HepG2 (cell line): ENCODE data around the gene MICAL3. TPM values are rescaled to one million over a fixed set of nuclear protein-coding genes. Genes with fewer than 3 reads are reported as not detected.

ENCODE experiments used
- CREM ChIP-seq, 2 experiments: sonication (generic) in 1 of 2; formaldehyde crosslinking in 1 of 2; IDR thresholded peaks; 2 replicates each; pipeline versions ENCODE4 v1.4.0 to v1.6.1; 2016 to 2020; ENCODE audit warnings: antibody characterized with exemption in 1 of 2, mild to moderate bottlenecking in 1 of 2, missing genetic modification reagents in 1 of 2
- DMAP1 ChIP-seq: IDR thresholded peaks from 2 replicates; pipeline ENCODE4 v1.6.1; 2016
- DMTF1 ChIP-seq: sonication (generic); formaldehyde crosslinking; IDR thresholded peaks from 2 replicates; pipeline ENCODE4 v1.4.0; 2020; ENCODE audit warnings: mild to moderate bottlenecking, missing genetic modification reagents
- HDAC1 ChIP-seq: sonication (generic); formaldehyde crosslinking; IDR thresholded peaks from 2 replicates; pipeline ENCODE4 v1.5.1; 2020; ENCODE audit warnings: mild to moderate bottlenecking, missing genetic modification reagents
- HDAC2 ChIP-seq: sonication (generic); formaldehyde crosslinking; IDR thresholded peaks from 2 replicates; pipeline ENCODE4 v1.4.0; 2020; ENCODE audit warnings: missing genetic modification reagents
- IRF2 ChIP-seq: IDR thresholded peaks from 2 replicates; pipeline ENCODE4 v1.6.1; 2018; ENCODE audit warnings: missing genetic modification reagents, missing compliant biosample characterization
- KDM4B ChIP-seq: sonication (generic); formaldehyde crosslinking; IDR thresholded peaks from 2 replicates; pipeline ENCODE4 v1.4.0; 2020; ENCODE audit warnings: missing genetic modification reagents
- NCOA2 ChIP-seq: sonication (generic); formaldehyde crosslinking; IDR thresholded peaks from 2 replicates; pipeline ENCODE4 v1.8.0; 2022; ENCODE audit warnings: inconsistent platforms
- PHF5A ChIP-seq: IDR thresholded peaks from one replicate; pipeline ENCODE4 v1.6.1; 2018; ENCODE audit warnings: low read depth, missing genetic modification reagents; ENCODE audit not compliant: unreplicated experiment
- RXRB ChIP-seq: IDR thresholded peaks from 2 replicates; pipeline ENCODE4 v1.6.1; 2016; ENCODE audit warnings: borderline replicate concordance, missing genetic modification reagents, missing compliant biosample characterization
- SP1 ChIP-seq, 2 experiments: fragments of 450-650 bp in 1 of 2; sonication (generic) in 1 of 2; formaldehyde crosslinking in 1 of 2; IDR thresholded peaks; 2 replicates each; pipeline versions ENCODE4 v1.4.0 to v1.6.1; 2016 to 2020; ENCODE audit warnings: missing genetic modification reagents in 1 of 2
- ZFX ChIP-seq: sonication (generic); formaldehyde crosslinking; IDR thresholded peaks from 2 replicates; pipeline ENCODE4 v1.4.0; 2020; ENCODE audit warnings: mild to moderate bottlenecking, low read depth, missing genetic modification reagents, moderate library complexity
- ZNF615 ChIP-seq: sonication (generic); formaldehyde crosslinking; IDR thresholded peaks from 2 replicates; pipeline ENCODE4 v1.5.0; 2020; ENCODE audit warnings: mild to moderate bottlenecking, missing genetic modification reagents, borderline replicate concordance
- ZNF720 ChIP-seq: sonication (generic); formaldehyde crosslinking; IDR thresholded peaks from 2 replicates; pipeline ENCODE4 v1.4.0; 2020; ENCODE audit warnings: missing genetic modification reagents
- ZSCAN25 ChIP-seq: sonication (generic); formaldehyde crosslinking; IDR thresholded peaks from 2 replicates; pipeline ENCODE4 v1.8.0; 2022; ENCODE audit warnings: mild to moderate bottlenecking, missing genetic modification reagents
- polyA plus RNA-seq, 8 experiments: library from polyadenylated mRNA; depleted of rRNA in 3 of 8; stranded (reverse) in 7 of 8; unstranded in 1 of 8; fragments of >200 nt; fragmentation: Illumina TruSeq in 4 of 8; extraction: Trizol in 4 of 8; gene quantifications; 2 replicates each; pipeline versions ENCODE4 v1.2.1 to v1.2.3, GENCODE V29; 2011 to 2016; ENCODE audit warnings: low read depth in 4 of 8, missing spikeins in 1 of 8, mixed read lengths in 1 of 8; ENCODE audit not compliant: insufficient read depth in 1 of 8
- total RNA-seq, 5 experiments: library from RNA; depleted of rRNA; stranded (reverse); fragments of >200 nt; fragmentation: Illumina TruSeq; extraction: Trizol; gene quantifications; 2 replicates each; pipeline ENCODE4 v1.2.3, GENCODE V29; 2016; ENCODE audit warnings: low read depth in 1 of 5
- TF ChIP-seq, protein P1 (sequence below): sonication (generic); formaldehyde crosslinking; IDR thresholded peaks from 2 replicates; pipeline ENCODE4 v1.5.1; 2020; ENCODE audit warnings: mild to moderate bottlenecking, moderate library complexity, missing genetic modification reagents
- TF ChIP-seq, protein P2 (sequence below): IDR thresholded peaks from 2 replicates; pipeline ENCODE4 v1.6.1; 2012; ENCODE audit warnings: inconsistent platforms
- TF ChIP-seq, protein P3 (sequence below): sonication (generic); formaldehyde crosslinking; IDR thresholded peaks from 2 replicates; pipeline ENCODE4 v1.8.0; 2022; ENCODE audit warnings: mild to moderate bottlenecking, missing genetic modification reagents, borderline replicate concordance
- TF ChIP-seq, protein P4 (sequence below): sonication (generic); formaldehyde crosslinking; IDR thresholded peaks from 2 replicates; pipeline ENCODE4 v1.5.0; 2020; ENCODE audit warnings: missing genetic modification reagents
- TF ChIP-seq, protein P5 (sequence below): sonication (generic); formaldehyde crosslinking; IDR thresholded peaks from 2 replicates; pipeline ENCODE4 v1.5.0; 2020; ENCODE audit warnings: mild to moderate bottlenecking, missing genetic modification reagents

MICAL3 gene
- total and polyA plus RNA-seq, 2 of the 13 experiments (the other 11 are each of a cell fraction or from before 2014, with no cell fraction given), result 5.3 to 12.5 TPM

DNA sequence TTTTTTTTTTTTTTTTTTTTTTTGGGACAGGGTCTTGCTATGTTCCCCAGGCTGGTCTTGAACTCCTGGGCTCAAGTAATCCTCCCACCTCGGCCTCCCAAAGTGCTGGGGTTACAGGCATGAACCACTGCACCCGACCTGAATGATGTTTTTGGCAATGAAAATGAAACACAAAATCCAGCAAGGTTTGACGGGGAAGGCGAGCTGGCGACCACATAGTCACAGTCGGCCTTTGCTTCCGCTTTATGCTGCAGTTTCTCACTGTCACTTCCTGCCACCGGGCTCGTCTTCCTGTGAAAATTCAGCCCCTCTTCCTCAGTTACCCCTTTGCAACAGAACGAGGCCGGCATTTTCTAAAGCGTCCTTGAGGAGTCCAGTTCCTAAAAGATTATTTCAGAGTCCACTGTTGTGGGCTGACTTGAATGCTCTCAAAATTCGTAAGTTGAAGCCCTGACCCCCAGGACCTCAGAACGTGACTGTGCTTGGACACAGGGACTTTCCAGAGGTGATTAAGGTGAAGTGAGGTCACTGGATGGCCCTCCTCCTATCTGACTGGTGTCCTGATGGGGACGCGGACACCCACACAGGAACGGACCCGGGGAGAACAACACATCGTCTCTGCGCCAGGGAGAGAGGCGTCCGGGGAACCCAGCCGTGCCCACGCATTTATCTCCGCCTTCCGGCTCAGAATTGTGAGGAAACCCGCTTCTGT lies 247.2 kb downstream of the MICAL3 start (continued):
- TF ChIP-seq, protein P1, sequence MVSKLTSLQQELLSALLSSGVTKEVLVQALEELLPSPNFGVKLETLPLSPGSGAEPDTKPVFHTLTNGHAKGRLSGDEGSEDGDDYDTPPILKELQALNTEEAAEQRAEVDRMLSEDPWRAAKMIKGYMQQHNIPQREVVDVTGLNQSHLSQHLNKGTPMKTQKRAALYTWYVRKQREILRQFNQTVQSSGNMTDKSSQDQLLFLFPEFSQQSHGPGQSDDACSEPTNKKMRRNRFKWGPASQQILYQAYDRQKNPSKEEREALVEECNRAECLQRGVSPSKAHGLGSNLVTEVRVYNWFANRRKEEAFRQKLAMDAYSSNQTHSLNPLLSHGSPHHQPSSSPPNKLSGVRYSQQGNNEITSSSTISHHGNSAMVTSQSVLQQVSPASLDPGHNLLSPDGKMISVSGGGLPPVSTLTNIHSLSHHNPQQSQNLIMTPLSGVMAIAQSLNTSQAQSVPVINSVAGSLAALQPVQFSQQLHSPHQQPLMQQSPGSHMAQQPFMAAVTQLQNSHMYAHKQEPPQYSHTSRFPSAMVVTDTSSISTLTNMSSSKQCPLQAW (CRISPR knock-in tag), result peak; percentile 27; the same call in 1 of the 2 replicates
- TF ChIP-seq HDAC2 (CRISPR knock-in tag) (peak; percentile 23; the same call in 1 of the 2 replicates), ZNF720 (CRISPR knock-in tag) (no peak), ZFX (peak; percentile 68), ZSCAN25 (CRISPR knock-in tag) (peak; percentile 38; the same call in 1 of the 2 replicates), RXRB (CRISPR knock-in tag) (peak; percentile 81; the same call in 1 of the 2 replicates), ZNF615 (CRISPR knock-in tag) (peak; percentile 20; the same call in 1 of the 2 replicates), HDAC1 (CRISPR knock-in tag) (peak; percentile 60; the same call in 1 of the 2 replicates), DMAP1 (CRISPR knock-in tag) (peak; percentile 45; the same call in 1 of the 2 replicates), CREM (IDR thresholded peaks at IDR 0.05) (peak; percentile 56; the same call in 1 of the 2 replicates), CREM (CRISPR knock-in tag; IDR thresholded peaks at IDR 0.05) (no peak), NCOA2 (peak; percentile 15; the same call in 1 of the 2 replicates), IRF2 (CRISPR knock-in tag) (peak; percentile 33; the same call in 1 of the 2 replicates), SP1 (IDR thresholded peaks at IDR 0.05) (no peak), SP1 (CRISPR knock-in tag; IDR thresholded peaks at IDR 0.05) (no peak), KDM4B (CRISPR knock-in tag) (no peak), DMTF1 (no peak), PHF5A (no peak)
- TF ChIP-seq, protein P2, sequence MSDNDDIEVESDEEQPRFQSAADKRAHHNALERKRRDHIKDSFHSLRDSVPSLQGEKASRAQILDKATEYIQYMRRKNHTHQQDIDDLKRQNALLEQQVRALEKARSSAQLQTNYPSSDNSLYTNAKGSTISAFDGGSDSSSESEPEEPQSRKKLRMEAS, result peak; percentile 35; the same call in 1 of the 2 replicates
- TF ChIP-seq, protein P3, sequence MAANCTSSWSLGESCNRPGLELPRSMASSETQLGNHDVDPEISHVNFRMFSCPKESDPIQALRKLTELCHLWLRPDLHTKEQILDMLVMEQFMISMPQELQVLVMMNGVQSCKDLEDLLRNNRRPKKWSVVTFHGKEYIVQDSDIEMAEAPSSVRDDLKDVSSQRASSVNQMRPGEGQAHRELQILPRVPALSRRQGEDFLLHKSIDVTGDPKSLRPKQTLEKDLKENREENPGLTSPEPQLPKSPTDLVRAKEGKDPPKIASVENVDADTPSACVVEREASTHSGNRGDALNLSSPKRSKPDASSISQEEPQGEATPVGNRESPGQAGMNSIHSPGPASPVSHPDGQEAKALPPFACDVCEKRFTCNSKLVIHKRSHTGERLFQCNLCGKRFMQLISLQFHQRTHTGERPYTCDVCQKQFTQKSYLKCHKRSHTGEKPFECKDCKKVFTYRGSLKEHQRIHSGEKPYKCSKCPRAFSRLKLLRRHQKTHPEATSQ (CRISPR knock-in tag), result no peak
- TF ChIP-seq, protein P4, sequence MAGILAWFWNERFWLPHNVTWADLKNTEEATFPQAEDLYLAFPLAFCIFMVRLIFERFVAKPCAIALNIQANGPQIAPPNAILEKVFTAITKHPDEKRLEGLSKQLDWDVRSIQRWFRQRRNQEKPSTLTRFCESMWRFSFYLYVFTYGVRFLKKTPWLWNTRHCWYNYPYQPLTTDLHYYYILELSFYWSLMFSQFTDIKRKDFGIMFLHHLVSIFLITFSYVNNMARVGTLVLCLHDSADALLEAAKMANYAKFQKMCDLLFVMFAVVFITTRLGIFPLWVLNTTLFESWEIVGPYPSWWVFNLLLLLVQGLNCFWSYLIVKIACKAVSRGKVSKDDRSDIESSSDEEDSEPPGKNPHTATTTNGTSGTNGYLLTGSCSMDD (CRISPR knock-in tag), result no peak
- TF ChIP-seq, protein P5, sequence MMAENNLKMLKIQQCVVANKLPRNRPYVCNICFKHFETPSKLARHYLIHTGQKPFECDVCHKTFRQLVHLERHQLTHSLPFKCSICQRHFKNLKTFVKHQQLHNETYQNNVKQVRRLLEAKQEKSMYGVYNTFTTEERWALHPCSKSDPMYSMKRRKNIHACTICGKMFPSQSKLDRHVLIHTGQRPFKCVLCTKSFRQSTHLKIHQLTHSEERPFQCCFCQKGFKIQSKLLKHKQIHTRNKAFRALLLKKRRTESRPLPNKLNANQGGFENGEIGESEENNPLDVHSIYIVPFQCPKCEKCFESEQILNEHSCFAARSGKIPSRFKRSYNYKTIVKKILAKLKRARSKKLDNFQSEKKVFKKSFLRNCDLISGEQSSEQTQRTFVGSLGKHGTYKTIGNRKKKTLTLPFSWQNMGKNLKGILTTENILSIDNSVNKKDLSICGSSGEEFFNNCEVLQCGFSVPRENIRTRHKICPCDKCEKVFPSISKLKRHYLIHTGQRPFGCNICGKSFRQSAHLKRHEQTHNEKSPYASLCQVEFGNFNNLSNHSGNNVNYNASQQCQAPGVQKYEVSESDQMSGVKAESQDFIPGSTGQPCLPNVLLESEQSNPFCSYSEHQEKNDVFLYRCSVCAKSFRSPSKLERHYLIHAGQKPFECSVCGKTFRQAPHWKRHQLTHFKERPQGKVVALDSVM (CRISPR knock-in tag), result peak; percentile 79
